Measurements from ENCODE around the gene CAPS. TPM values are rescaled to one million over a fixed set of nuclear protein-coding genes. Genes with fewer than 3 reads are reported as not detected.

Gene CAPS
- total RNA-seq, 3 donors from 2014 or later, result 9.4 to 19.0 (median 16.4) TPM

GRCh38 chr19:5943045-5943444, 29.0 kb downstream of the CAPS start:
- Histone ChIP-seq H3K36me3 (no peaks in the 10 kb centered on the region), H3K4me3 (no peak overlapping the region), H3K27me3 (no peaks in the 10 kb centered on the region), H3K9me3 (no peaks in the 10 kb centered on the region), H3K4me1 (peaks cover 0 to 7% of the 10 kb centered on the region in 2 donors), H3K27ac (peak overlapping the region in 1 of 2 donors; percentile 64)
- no peak for DNase-seq (ENCODE audit: low spot score in 2 of 2)
- intact Hi-C loops (cut with DNase I; ENCODE audit: low total_unique reads), result no loop called here
- TF ChIP-seq POLR2AphosphoS5 (IDR thresholded peaks at IDR 0.05) (no peak), POLR2A (IDR thresholded peaks at IDR 0.05) (no peak)
- TF ChIP-seq, protein P1, sequence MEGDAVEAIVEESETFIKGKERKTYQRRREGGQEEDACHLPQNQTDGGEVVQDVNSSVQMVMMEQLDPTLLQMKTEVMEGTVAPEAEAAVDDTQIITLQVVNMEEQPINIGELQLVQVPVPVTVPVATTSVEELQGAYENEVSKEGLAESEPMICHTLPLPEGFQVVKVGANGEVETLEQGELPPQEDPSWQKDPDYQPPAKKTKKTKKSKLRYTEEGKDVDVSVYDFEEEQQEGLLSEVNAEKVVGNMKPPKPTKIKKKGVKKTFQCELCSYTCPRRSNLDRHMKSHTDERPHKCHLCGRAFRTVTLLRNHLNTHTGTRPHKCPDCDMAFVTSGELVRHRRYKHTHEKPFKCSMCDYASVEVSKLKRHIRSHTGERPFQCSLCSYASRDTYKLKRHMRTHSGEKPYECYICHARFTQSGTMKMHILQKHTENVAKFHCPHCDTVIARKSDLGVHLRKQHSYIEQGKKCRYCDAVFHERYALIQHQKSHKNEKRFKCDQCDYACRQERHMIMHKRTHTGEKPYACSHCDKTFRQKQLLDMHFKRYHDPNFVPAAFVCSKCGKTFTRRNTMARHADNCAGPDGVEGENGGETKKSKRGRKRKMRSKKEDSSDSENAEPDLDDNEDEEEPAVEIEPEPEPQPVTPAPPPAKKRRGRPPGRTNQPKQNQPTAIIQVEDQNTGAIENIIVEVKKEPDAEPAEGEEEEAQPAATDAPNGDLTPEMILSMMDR (IDR thresholded peaks at IDR 0.05), result no peak

DNA sequence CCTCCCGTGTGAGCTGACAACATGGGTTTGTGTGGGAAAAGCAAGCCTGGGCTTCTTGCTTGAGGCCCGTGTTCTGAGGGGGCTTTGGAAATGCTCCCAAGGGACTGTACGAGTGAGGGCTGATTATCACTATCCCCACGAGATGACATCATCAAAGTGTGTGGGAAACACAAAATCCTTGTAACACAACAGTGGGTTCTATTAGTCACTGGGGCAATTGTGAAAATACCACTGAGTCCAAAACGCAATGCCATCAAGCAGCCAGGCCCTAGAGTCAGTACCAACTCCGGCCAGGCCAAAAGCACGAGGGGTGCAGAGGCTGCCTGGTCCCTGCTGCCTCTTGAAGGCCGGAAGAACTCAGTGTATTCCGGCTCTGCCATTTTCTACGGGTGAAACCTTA, 29.6 kb downstream of the CAPS start:
- intact Hi-C loops (cut with DNase I; ENCODE audit: low total_unique reads), result no loop called here
- Histone ChIP-seq H3K27me3 (no peaks in the 10 kb centered on the region), H3K27ac (peak overlapping the region; percentile 25 to 64), H3K36me3 (no peaks in the 10 kb centered on the region), H3K9me3 (no peaks in the 10 kb centered on the region), H3K4me1 (peaks cover 0 to 7% of the 10 kb centered on the region in 2 donors), H3K4me3 (no peak overlapping the region)
- no peak for DNase-seq (ENCODE audit: low spot score in 2 of 2)
- TF ChIP-seq POLR2AphosphoS5 (IDR thresholded peaks at IDR 0.05) (no peak), POLR2A (IDR thresholded peaks at IDR 0.05) (no peak)

DNA sequence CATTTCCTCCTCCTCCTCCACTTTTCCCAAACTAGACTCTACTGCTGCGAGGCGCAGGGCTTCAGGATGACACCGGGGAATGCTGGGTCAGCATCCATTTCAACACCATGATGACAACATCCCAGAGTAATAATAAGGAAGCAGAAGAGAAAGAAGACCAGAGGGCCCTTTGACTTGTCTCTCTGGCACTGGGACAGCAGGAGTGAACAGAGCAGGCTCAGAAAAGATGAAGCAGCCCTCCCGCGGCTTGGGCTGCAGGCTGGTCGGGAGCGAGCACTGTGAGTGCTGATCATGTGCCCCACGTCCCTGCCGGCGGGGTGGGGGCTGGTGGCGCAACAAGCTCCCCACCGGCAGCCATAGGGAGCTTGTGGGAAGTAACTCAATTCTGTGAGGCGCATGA, 33.4 kb downstream of the CAPS start:
- peak overlapping the region in 2 of 3 donors; percentile 18 to 40 for H3K4me3 ChIP-seq
- TF ChIP-seq POLR2AphosphoS5 (IDR thresholded peaks at IDR 0.05), result peak; percentile 18 to 77 (median 54)
- TF ChIP-seq, protein P1 (IDR thresholded peaks at IDR 0.05), result no peak
- no peaks in the 10 kb centered on the region for H3K36me3 ChIP-seq
- no peaks in the 10 kb centered on the region for H3K9me3 ChIP-seq
- DNase-seq (ENCODE audit: low spot score in 2 of 2), result peak in 1 of 2 donors; percentile 68
- intact Hi-C loops (cut with DNase I; ENCODE audit: low total_unique reads), result no loop called here
- H3K4me1 ChIP-seq, result peaks cover 0 to 7% of the 10 kb centered on the region in 2 donors
- no peaks in the 10 kb centered on the region for H3K27me3 ChIP-seq
- H3K27ac ChIP-seq, result peak overlapping the region; percentile 74 to 81

- Histone ChIP-seq H3K27me3 (no peaks in the 10 kb centered on the region), H3K36me3 (no peaks in the 10 kb centered on the region), H3K4me1 (peaks cover 0 to 3% of the 10 kb centered on the region in 2 donors), H3K27ac (peak overlapping the region; percentile 74 to 81), H3K4me3 (no peak overlapping the region), H3K9me3 (no peaks in the 10 kb centered on the region)
- no peak for TF ChIP-seq POLR2A (IDR thresholded peaks at IDR 0.05)
- TF ChIP-seq, protein P1 (IDR thresholded peaks at IDR 0.05), result no peak
- TF ChIP-seq POLR2AphosphoS5 (IDR thresholded peaks at IDR 0.05), result no peak
- intact Hi-C loops (cut with DNase I; ENCODE audit: low total_unique reads), result no loop called here
- no peak for DNase-seq (ENCODE audit: low spot score in 2 of 2)
Measured at GRCh38 chr19:5948752-5949564, 34.9 kb downstream of the CAPS start.

DNA sequence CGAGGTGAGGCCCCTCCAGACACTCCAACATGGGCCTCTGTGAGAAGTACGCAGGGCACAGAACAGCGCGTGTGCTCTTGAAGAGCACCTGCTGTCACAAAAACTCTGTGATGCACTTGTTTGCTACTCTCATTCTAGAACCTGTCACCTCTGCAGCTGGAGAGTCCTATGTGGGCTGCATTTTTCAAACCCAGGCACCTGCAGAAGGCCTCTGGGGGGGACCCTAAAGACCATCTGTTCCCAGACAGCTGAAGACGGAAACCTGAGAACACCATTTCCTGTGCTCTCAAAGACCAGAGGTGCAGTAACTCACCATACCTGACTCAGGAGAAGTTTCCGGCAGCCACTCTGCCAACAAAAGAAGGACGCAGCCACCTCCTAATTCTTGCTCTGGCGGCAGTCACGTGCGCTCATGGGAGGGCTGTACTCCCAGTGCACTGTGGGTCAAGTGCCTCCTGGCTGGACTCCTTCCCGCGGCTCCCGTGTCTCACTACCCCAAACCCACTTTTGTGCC, 35.8 kb downstream of the CAPS start:
- Histone ChIP-seq H3K27me3 (no peaks in the 10 kb centered on the region), H3K4me1 (peaks cover 0 to 7% of the 10 kb centered on the region in 2 donors), H3K9me3 (no peaks in the 10 kb centered on the region), H3K36me3 (no peaks in the 10 kb centered on the region), H3K27ac (no peak overlapping the region), H3K4me3 (no peak overlapping the region)
- TF ChIP-seq, protein P1 (IDR thresholded peaks at IDR 0.05), result no peak
- no peak for TF ChIP-seq POLR2AphosphoS5 (IDR thresholded peaks at IDR 0.05)
- no peak for TF ChIP-seq POLR2A (IDR thresholded peaks at IDR 0.05)
- intact Hi-C loops (cut with DNase I; ENCODE audit: low total_unique reads), result no loop called here
- no peak for DNase-seq (ENCODE audit: low spot score in 2 of 2)
